ENCODE data around the gene TEX30. TPM values are rescaled to one million over a fixed set of nuclear protein-coding genes. Genes with fewer than 3 reads are reported as not detected.
"Not testable (repeated sequence)": the region's sequence is repeated elsewhere in the genome, so short reads cannot be mapped to it uniquely, and the experiment has no call there.

The TEX30 gene
- total RNA-seq, 3 donors from 2014 or later: 35.5 to 37.9 (median 35.7) TPM

DNA sequence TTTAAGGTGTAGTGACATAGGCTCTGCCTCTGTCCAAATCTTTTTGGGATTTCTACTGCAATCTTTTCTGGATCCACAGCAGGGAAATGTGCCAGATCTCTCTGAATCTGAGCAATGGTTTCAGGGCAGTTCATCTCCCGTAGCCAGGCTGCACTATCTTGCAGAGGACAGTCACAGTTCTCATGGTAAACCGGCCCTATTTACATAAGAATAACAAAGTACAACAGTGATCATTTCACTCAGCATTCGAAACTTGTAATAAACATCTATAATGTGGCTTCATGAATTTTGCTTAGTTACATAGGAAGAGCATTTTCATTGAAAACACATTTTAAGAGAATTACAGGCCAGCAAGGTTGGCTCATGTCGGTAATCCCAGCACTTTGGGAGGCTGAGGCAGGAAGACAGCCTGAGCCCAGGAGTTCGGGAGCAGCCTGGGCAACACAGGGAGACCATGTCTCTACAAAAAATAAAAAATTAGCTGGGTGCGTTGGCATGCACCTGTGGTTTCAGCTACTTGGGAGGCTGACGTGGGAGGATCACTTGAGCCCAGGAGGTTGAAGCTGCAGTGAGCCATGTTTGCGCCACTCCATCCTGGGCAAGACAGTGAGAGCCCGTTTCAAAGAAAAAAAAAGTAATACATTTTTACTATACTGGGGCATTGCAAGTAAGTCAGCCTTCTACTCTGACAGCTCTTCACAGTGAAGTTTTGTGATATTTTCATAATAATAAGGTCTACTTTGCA is 20.2 kb upstream of the TEX30 start:
- no peak overlapping the region for H3K4me3 Mint-ChIP-seq

GRCh38 chr13:102792396-102792795 is 18.8 kb upstream of the TEX30 start:
- DNase-seq (no peak), ATAC-seq (no peak)
- Mint-ChIP-seq H3K4me3 (no peak overlapping the region), H3K27me3 (ENCODE audit: low read depth) (peaks cover 15% of the 10 kb centered on the region), H3K9me3 (no peaks in the 10 kb centered on the region), H3K36me3 (ENCODE audit: insufficient read depth) (peaks cover 2% of the 10 kb centered on the region), H3K4me1 (ENCODE audit: low read depth) (no peaks in the 10 kb centered on the region)

More for the DNA sequence above, 20.2 kb upstream of the TEX30 start:
- no peak for ATAC-seq
- Mint-ChIP-seq H3K9me3 (no peaks in the 10 kb centered on the region), H3K4me1 (ENCODE audit: low read depth) (peaks cover 2% of the 10 kb centered on the region), H3K36me3 (ENCODE audit: insufficient read depth) (peaks cover 2% of the 10 kb centered on the region), H3K27me3 (ENCODE audit: low read depth) (peaks cover 19% of the 10 kb centered on the region)
- DNase-seq: no peak

GRCh38 chr13:102788683-102789082 is 15.1 kb upstream of the TEX30 start:
- H3K27me3 Mint-ChIP-seq (ENCODE audit: low read depth): no peaks in the 10 kb centered on the region
- ATAC-seq: no peak
- H3K4me1 Mint-ChIP-seq (ENCODE audit: low read depth): no peaks in the 10 kb centered on the region
- no peaks in the 10 kb centered on the region for H3K9me3 Mint-ChIP-seq
- no peak for DNase-seq
- H3K4me3 Mint-ChIP-seq: no peak overlapping the region
- peaks cover 2% of the 10 kb centered on the region for H3K36me3 Mint-ChIP-seq (ENCODE audit: insufficient read depth)

DNA sequence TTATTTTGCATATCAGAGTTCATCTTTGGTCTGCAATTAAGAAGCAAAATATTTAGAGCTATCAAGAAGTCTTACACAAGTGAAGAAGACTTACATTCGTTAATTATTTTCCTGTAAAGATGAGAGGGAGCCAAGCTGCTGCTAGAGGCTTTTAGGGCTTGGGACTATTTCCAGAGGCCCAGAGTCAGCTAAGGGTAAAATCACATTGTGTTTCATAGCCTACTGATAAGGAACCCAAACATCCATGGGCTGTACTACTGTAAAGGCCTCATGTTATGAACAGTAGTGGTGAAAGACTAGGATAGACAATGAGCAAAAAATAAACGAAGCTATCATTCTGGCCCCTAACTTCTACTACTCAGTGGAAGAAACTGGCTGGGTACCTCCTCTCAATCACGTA is 10.9 kb upstream of the TEX30 start:
- Mint-ChIP-seq H3K4me1 (ENCODE audit: low read depth) (peaks cover 14% of the 10 kb centered on the region), H3K27me3 (ENCODE audit: low read depth) (no peaks in the 10 kb centered on the region), H3K4me3 (no peak overlapping the region), H3K36me3 (ENCODE audit: insufficient read depth) (no peaks in the 10 kb centered on the region), H3K9me3 (no peaks in the 10 kb centered on the region)
- DNase-seq (no peak), ATAC-seq (no peak)

- Mint-ChIP-seq H3K27me3 (ENCODE audit: low read depth) (no peaks in the 10 kb centered on the region), H3K36me3 (ENCODE audit: insufficient read depth) (no peaks in the 10 kb centered on the region), H3K4me3 (no peak overlapping the region), H3K4me1 (ENCODE audit: low read depth) (peaks cover 25% of the 10 kb centered on the region), H3K9me3 (no peaks in the 10 kb centered on the region)
- ATAC-seq (no peak), DNase-seq (no peak)
Observed at GRCh38 chr13:102781591-102781990, 8.0 kb upstream of the TEX30 start.

DNA sequence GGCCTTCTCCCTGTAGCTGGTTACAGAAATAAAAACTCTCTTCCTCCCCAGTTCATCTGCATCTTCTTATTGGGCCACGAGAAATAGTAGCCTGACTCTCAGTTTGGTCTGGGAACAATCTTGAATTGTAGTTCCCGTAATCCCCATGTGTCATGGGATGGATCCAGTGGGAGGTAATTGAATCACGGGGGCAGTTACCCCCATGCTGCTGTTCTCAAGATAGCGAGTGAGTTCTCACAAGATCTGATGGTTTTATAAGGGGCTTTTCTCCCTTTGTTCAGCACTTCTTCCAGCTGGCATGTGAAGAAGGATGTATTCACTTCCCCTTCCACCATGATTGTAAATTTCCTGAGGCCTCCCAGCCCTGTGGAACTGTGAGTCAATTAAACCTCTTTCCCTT is 7.1 kb upstream of the TEX30 start:
- not testable (repeated sequence) for H3K27me3 Mint-ChIP-seq (ENCODE audit: low read depth)

DNA sequence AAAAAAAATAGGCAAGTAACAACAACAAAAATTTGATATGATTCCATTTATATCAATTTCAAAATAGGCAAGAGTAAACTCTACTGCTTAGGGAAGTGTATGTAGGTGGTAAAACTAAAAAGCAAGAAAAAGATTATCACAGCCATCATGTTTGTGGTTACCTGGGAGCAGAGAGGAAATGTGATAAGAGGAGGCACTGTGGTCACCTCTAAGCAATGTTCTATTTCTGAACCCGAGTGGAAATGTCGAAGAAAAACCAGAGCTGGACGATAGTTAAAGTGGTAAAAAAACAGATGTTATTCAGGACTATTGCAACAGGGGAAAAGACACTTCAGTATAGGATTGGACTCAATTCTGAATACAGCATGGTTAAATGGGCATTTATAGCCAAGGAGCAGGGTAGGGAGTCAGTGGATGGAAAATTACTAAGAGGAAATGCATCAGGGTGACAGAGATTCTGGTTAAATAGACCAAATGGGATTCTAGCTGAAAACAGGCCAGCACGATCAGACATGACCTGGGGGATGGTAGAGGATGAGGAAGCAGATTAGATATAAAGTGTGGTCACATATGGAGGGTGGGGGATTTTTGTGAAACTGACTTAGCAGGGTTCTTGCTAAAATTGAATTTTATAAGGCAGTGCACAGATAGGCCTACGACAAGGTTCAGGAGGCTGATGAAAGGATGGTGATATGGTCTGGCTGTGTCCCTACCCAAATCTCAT is 6.0 kb upstream of the TEX30 start:
- no peaks in the 10 kb centered on the region for H3K36me3 Mint-ChIP-seq (ENCODE audit: insufficient read depth)
- peak; percentile 86 to 90 for ATAC-seq
- H3K4me3 Mint-ChIP-seq: no peak overlapping the region
- no peak for DNase-seq
- no peaks in the 10 kb centered on the region for H3K27me3 Mint-ChIP-seq (ENCODE audit: low read depth)
- peaks cover 27% of the 10 kb centered on the region for H3K4me1 Mint-ChIP-seq (ENCODE audit: low read depth)
- no peaks in the 10 kb centered on the region for H3K9me3 Mint-ChIP-seq

More for the DNA sequence above, 7.1 kb upstream of the TEX30 start:
- peaks cover 25% of the 10 kb centered on the region for H3K4me1 Mint-ChIP-seq (ENCODE audit: low read depth)
- not testable (repeated sequence) for H3K4me3 Mint-ChIP-seq; H3K36me3 Mint-ChIP-seq (ENCODE audit: insufficient read depth); DNase-seq; ATAC-seq; H3K9me3 Mint-ChIP-seq

DNA sequence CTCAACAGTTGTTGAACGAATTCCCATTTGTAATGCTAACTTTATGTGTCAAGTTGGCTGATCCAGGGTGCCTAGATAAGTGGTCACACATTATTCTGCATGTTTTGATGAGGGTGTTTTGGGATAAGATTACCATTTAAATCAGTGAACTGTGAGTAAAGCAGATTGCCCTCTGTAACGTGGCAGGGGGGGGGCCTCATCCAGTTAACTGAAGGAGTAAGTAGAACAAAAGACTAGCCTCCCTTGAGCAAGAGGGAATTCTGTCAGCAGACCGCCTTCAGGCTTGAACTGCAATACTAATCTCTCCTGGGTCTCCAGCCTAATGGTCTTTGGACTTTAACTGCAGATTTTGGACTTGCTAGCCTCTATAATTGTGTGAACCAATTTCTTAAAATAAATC is 4.2 kb upstream of the TEX30 start:
- ATAC-seq (no peak), DNase-seq (no peak)
- no peaks in the 10 kb centered on the region for H3K36me3 Mint-ChIP-seq (ENCODE audit: insufficient read depth)
- H3K9me3 Mint-ChIP-seq: no peaks in the 10 kb centered on the region
- H3K4me1 Mint-ChIP-seq (ENCODE audit: low read depth): peaks cover 37% of the 10 kb centered on the region
- no peak overlapping the region for H3K4me3 Mint-ChIP-seq
- H3K27me3 Mint-ChIP-seq (ENCODE audit: low read depth): no peaks in the 10 kb centered on the region

DNA sequence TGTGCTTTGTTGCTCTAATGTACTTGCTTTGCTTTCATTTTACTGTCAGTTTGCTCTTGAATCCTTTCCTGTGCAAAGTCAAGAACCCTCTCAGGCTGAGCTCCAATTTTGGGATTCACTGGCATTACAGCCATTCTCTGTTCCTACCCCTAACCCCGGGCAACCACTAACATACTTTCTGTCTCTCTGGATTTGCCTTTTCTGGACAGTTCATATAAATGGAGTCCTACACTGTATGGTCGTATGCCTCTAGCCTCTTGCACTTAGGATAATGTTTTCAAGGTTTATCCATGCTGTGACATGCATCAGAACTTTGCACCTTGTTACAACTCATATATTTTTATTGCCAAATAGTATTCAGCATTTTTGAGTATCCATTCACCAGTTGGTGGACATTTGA is 2.7 kb upstream of the TEX30 start:
- H3K36me3 Mint-ChIP-seq (ENCODE audit: insufficient read depth): no peaks in the 10 kb centered on the region
- DNase-seq: no peak
- peaks cover 50% of the 10 kb centered on the region for H3K4me1 Mint-ChIP-seq (ENCODE audit: low read depth)
- H3K27me3 Mint-ChIP-seq (ENCODE audit: low read depth): no peaks in the 10 kb centered on the region
- no peaks in the 10 kb centered on the region for H3K9me3 Mint-ChIP-seq
- no peak overlapping the region for H3K4me3 Mint-ChIP-seq
- ATAC-seq: no peak

- no peaks in the 10 kb centered on the region for H3K9me3 Mint-ChIP-seq
- DNase-seq (no peak), ATAC-seq (no peak)
- peaks cover 50% of the 10 kb centered on the region for H3K4me1 Mint-ChIP-seq (ENCODE audit: low read depth)
- H3K4me3 Mint-ChIP-seq: peak overlapping the region; percentile 89
- H3K36me3 Mint-ChIP-seq (ENCODE audit: insufficient read depth): no peaks in the 10 kb centered on the region
- no peaks in the 10 kb centered on the region for H3K27me3 Mint-ChIP-seq (ENCODE audit: low read depth)
Observed at GRCh38 chr13:102774591-102775520, 1.3 kb upstream of the TEX30 start.

GRCh38 chr13:102774214-102774568 is 605 bp upstream of the TEX30 start:
- H3K36me3 Mint-ChIP-seq (ENCODE audit: insufficient read depth): no peaks in the 10 kb centered on the region
- DNase-seq (no peak), ATAC-seq (no peak)
- no peaks in the 10 kb centered on the region for H3K9me3 Mint-ChIP-seq
- no peaks in the 10 kb centered on the region for H3K27me3 Mint-ChIP-seq (ENCODE audit: low read depth)
- peaks cover 46% of the 10 kb centered on the region for H3K4me1 Mint-ChIP-seq (ENCODE audit: low read depth)
- peak overlapping the region; percentile 89 for H3K4me3 Mint-ChIP-seq

DNA sequence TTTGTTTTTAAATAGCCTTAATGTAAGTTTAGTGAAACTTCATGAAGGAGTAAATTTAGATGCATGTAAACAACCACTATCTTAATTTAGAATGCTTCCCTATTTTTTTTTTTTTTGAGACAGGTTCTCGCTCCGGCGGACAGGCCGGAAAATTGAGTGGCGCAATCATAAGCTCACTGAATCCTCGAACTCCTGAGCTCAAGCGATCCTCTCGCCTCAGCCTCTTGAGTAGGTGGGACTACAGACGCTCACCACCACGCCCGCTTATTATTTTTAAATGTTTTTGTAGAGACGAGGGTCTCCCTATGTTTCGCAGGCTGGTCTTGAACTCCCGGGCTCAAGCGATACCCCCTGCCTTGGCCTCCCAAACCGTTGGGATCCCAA is 1.6 kb downstream of the TEX30 start:
- DNase-seq (no peak), ATAC-seq (no peak)
- H3K4me1 Mint-ChIP-seq (ENCODE audit: low read depth): peaks cover 38% of the 10 kb centered on the region
- H3K36me3 Mint-ChIP-seq (ENCODE audit: insufficient read depth): no peaks in the 10 kb centered on the region
- no peaks in the 10 kb centered on the region for H3K9me3 Mint-ChIP-seq
- peak overlapping the region; percentile 89 for H3K4me3 Mint-ChIP-seq
- no peaks in the 10 kb centered on the region for H3K27me3 Mint-ChIP-seq (ENCODE audit: low read depth)

- ATAC-seq (no peak), DNase-seq (no peak)
- Mint-ChIP-seq H3K4me1 (ENCODE audit: low read depth) (peaks cover 38% of the 10 kb centered on the region), H3K9me3 (no peaks in the 10 kb centered on the region), H3K27me3 (ENCODE audit: low read depth) (no peaks in the 10 kb centered on the region), H3K36me3 (ENCODE audit: insufficient read depth) (no peaks in the 10 kb centered on the region), H3K4me3 (peak overlapping the region; percentile 9)
Observed at GRCh38 chr13:102771298-102772041, 2.1 kb downstream of the TEX30 start.

GRCh38 chr13:102770435-102770834 is 3.2 kb downstream of the TEX30 start:
- no peak for DNase-seq
- Mint-ChIP-seq H3K9me3 (no peaks in the 10 kb centered on the region), H3K4me1 (ENCODE audit: low read depth) (peaks cover 38% of the 10 kb centered on the region), H3K4me3 (no peak overlapping the region), H3K27me3 (ENCODE audit: low read depth) (no peaks in the 10 kb centered on the region), H3K36me3 (ENCODE audit: insufficient read depth) (no peaks in the 10 kb centered on the region)
- ATAC-seq: no peak
